OCI-LY1 (cell line): Measurements from ENCODE around the gene TMA7B.

ENCODE experiments used
- H2AFZ ChIP-seq: fragments of 200-600 bp; sonication (generic), shearing (Covaris generic); 2 replicates; pipeline ENCODE4 v1.6.0; 2014; ENCODE audit warnings: antibody characterized with exemption, mild to moderate bottlenecking, low read length
- H3F3A ChIP-seq: fragments of 200-600 bp; sonication (generic), shearing (Covaris generic); 2 replicates; pipeline ENCODE4 v1.6.0; 2014; ENCODE audit warnings: mild to moderate bottlenecking, antibody characterized with exemption, low read length, moderate library complexity; ENCODE audit not compliant: insufficient read depth
- H3K27ac ChIP-seq: fragments of 200-600 bp; sonication (generic); 2 replicates; pipeline ENCODE4 v1.5.1; 2014; ENCODE audit warnings: low read length, mixed run types, mild to moderate bottlenecking, low read depth; ENCODE audit not compliant: poor library complexity, severe bottlenecking
- H3K27me3 ChIP-seq: fragments of 200-600 bp; sonication (generic); 2 replicates; pipeline ENCODE4 v1.6.0; 2014; ENCODE audit warnings: antibody characterized with exemption, mild to moderate bottlenecking, low read length, moderate library complexity; ENCODE audit not compliant: insufficient read depth
- H3K36me3 ChIP-seq: fragments of 200-600 bp; sonication (generic); 2 replicates; pipeline ENCODE4 v1.6.1; 2014; ENCODE audit warnings: mild to moderate bottlenecking, antibody characterized with exemption, low read length, moderate library complexity, mixed read lengths; ENCODE audit not compliant: insufficient read depth
- H3K4me1 ChIP-seq: fragments of 200-600 bp; sonication (generic); 2 replicates; pipeline ENCODE4 v1.5.1; 2014; ENCODE audit warnings: mild to moderate bottlenecking, low read length, moderate library complexity; ENCODE audit not compliant: insufficient read depth, severe bottlenecking
- H3K4me2 ChIP-seq: fragments of 200-600 bp; sonication (generic), shearing (Covaris generic); 2 replicates; pipeline ENCODE4 v1.6.1; 2014; ENCODE audit warnings: low read length
- H3K4me3 ChIP-seq: fragments of 200-600 bp; sonication (generic); 2 replicates; pipeline ENCODE4 v1.5.1; 2014; ENCODE audit warnings: low read length, low read depth, mild to moderate bottlenecking, mixed read lengths; ENCODE audit not compliant: poor library complexity, severe bottlenecking
- H3K79me2 ChIP-seq: fragments of 200-600 bp; shearing (Covaris generic); 2 replicates; pipeline ENCODE4 v1.6.1; 2016; ENCODE audit warnings: mixed run types, low read length, mixed read lengths; ENCODE audit not compliant: insufficient read depth
- H3K9ac ChIP-seq: fragments of 200-600 bp; sonication (generic), shearing (Covaris generic); 2 replicates; pipeline ENCODE4 v1.6.1; 2014; ENCODE audit warnings: mild to moderate bottlenecking, low read length, mixed read lengths
- H3K9me2 ChIP-seq: fragments of 200-600 bp; sonication (generic), shearing (Covaris generic); 2 replicates; pipeline ENCODE4 v1.6.1; 2014; ENCODE audit warnings: low read depth, mild to moderate bottlenecking, low read length, mixed read lengths
- H3K9me3 ChIP-seq: fragments of 200-600 bp; shearing (Covaris generic); 2 replicates; pipeline ENCODE4 v1.6.1; 2014; ENCODE audit warnings: low read length, mixed read lengths
- H4K20me1 ChIP-seq: fragments of 200-600 bp; sonication (generic), shearing (Covaris generic); 2 replicates; pipeline ENCODE4 v1.6.0; 2016; ENCODE audit warnings: mild to moderate bottlenecking, low read length; ENCODE audit not compliant: insufficient read depth
- EZH2 ChIP-seq: fragments of 200-600 bp; sonication (generic), shearing (Covaris generic); IDR thresholded peaks from 2 replicates; pipeline ENCODE4 v1.8.0; 2017; ENCODE audit warnings: borderline replicate concordance, mixed run types, mild to moderate bottlenecking, antibody characterized with exemption, low read length, moderate library complexity, mixed read lengths
- TF ChIP-seq, protein P1 (sequence below): fragments of 200-600 bp; sonication (generic), shearing (Covaris generic); IDR thresholded peaks from 2 replicates; pipeline ENCODE4 v1.5.1; 2017; ENCODE audit warnings: mild to moderate bottlenecking, antibody characterized with exemption, low read length, moderate library complexity, mixed read lengths

Gene TMA7B

GRCh38 chr22:39965748-39966147 is 5.6 kb downstream of the TMA7B start:
- H3K4me1 ChIP-seq, result no peaks in the 10 kb centered on the region
- no peaks in the 10 kb centered on the region for H3K9me2 ChIP-seq
- no peak overlapping the region for H3K27ac ChIP-seq
- H3K36me3 ChIP-seq, result no peaks in the 10 kb centered on the region
- no peaks in the 10 kb centered on the region for H4K20me1 ChIP-seq
- no peaks in the 10 kb centered on the region for H3F3A ChIP-seq
- H2AFZ ChIP-seq, result no peak overlapping the region
- H3K9me3 ChIP-seq, result no peaks in the 10 kb centered on the region
- H3K4me3 ChIP-seq, result no peak overlapping the region
- no peak overlapping the region for H3K9ac ChIP-seq
- H3K27me3 ChIP-seq, result peaks cover 11% of the 10 kb centered on the region
- H3K4me2 ChIP-seq, result no peak overlapping the region
- TF ChIP-seq, protein P1, sequence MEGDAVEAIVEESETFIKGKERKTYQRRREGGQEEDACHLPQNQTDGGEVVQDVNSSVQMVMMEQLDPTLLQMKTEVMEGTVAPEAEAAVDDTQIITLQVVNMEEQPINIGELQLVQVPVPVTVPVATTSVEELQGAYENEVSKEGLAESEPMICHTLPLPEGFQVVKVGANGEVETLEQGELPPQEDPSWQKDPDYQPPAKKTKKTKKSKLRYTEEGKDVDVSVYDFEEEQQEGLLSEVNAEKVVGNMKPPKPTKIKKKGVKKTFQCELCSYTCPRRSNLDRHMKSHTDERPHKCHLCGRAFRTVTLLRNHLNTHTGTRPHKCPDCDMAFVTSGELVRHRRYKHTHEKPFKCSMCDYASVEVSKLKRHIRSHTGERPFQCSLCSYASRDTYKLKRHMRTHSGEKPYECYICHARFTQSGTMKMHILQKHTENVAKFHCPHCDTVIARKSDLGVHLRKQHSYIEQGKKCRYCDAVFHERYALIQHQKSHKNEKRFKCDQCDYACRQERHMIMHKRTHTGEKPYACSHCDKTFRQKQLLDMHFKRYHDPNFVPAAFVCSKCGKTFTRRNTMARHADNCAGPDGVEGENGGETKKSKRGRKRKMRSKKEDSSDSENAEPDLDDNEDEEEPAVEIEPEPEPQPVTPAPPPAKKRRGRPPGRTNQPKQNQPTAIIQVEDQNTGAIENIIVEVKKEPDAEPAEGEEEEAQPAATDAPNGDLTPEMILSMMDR, result no peak
- TF ChIP-seq EZH2, result no peak
- no peaks in the 10 kb centered on the region for H3K79me2 ChIP-seq

- Histone ChIP-seq H3K36me3 (no peaks in the 10 kb centered on the region), H3K9ac (no peak overlapping the region)
- TF ChIP-seq, protein P1, result no peak
- TF ChIP-seq EZH2, result no peak
Measured at GRCh38 chr22:39966470-39966869, 6.3 kb downstream of the TMA7B start.

GRCh38 chr22:39967103-39967829 is 7.1 kb downstream of the TMA7B start:
- Histone ChIP-seq H3K4me2 (no peak overlapping the region), H3K9me2 (no peaks in the 10 kb centered on the region), H2AFZ (no peak overlapping the region), H3F3A (no peaks in the 10 kb centered on the region), H3K4me1 (no peaks in the 10 kb centered on the region), H3K4me3 (no peak overlapping the region), H3K27me3 (peaks cover 20% of the 10 kb centered on the region), H4K20me1 (no peaks in the 10 kb centered on the region), H3K36me3 (no peaks in the 10 kb centered on the region), H3K79me2 (no peaks in the 10 kb centered on the region), H3K27ac (no peak overlapping the region), H3K9me3 (no peaks in the 10 kb centered on the region), H3K9ac (no peak overlapping the region)
- TF ChIP-seq EZH2, result no peak
- TF ChIP-seq, protein P1, result no peak

More at GRCh38 chr22:39966470-39966869, 6.3 kb downstream of the TMA7B start:
- H3K27ac ChIP-seq, result no peak overlapping the region
- no peaks in the 10 kb centered on the region for H3K79me2 ChIP-seq
- no peaks in the 10 kb centered on the region for H4K20me1 ChIP-seq
- H3K9me2 ChIP-seq, result no peaks in the 10 kb centered on the region
- H3K4me2 ChIP-seq, result no peak overlapping the region
- H3K4me1 ChIP-seq, result no peaks in the 10 kb centered on the region
- H3K4me3 ChIP-seq, result no peak overlapping the region
- peaks cover 19% of the 10 kb centered on the region for H3K27me3 ChIP-seq
- H3K9me3 ChIP-seq, result no peaks in the 10 kb centered on the region
- H2AFZ ChIP-seq, result no peak overlapping the region
- H3F3A ChIP-seq, result no peaks in the 10 kb centered on the region
